Keratinocyte (primary cell): ENCODE results near the gene TGM4. TPM values are rescaled to one million over a fixed set of nuclear protein-coding genes. Genes with fewer than 3 reads are reported as not detected.

ENCODE experiments used
- DNase-seq: peaks from one replicate; pipeline ENCODE4 v3.0.0-alpha.2; 2011; ENCODE audit warnings: low read depth, missing footprints, low spot score
- FAIRE-seq: peaks from 2 replicates; lab custom pipeline; 2011; peaks lifted over from hg19 to GRCh38; lab: Jason Lieb, UNC
- H2AFZ ChIP-seq: 2 replicates; pipeline ENCODE4 v1.6.0; 2012; ENCODE audit warnings: low read length, control low read depth, inconsistent platforms; ENCODE audit not compliant: control insufficient read depth
- H3K27ac ChIP-seq: 2 replicates; pipeline ENCODE4 v1.5.1; 2011; ENCODE audit warnings: low read length; ENCODE audit not compliant: control insufficient read depth, insufficient read depth
- H3K27me3 ChIP-seq: 3 replicates; pipeline ENCODE4 v1.6.0; 2011; ENCODE audit warnings: low read length; ENCODE audit not compliant: control insufficient read depth, insufficient read depth; ENCODE audit errors: extremely low read depth
- H3K36me3 ChIP-seq, 2 experiments: 2 replicates in 1 of 2; 3 replicates in 1 of 2; pipeline ENCODE4 v1.5.1; 2011; ENCODE audit warnings: low read length in 2 of 2, mild to moderate bottlenecking in 1 of 2; ENCODE audit not compliant: control insufficient read depth in 2 of 2, insufficient read depth in 2 of 2; ENCODE audit errors: extremely low read depth in 1 of 2
- H3K4me1 ChIP-seq: 3 replicates; pipeline ENCODE4 v1.5.1; 2011; ENCODE audit warnings: low read length; ENCODE audit not compliant: control insufficient read depth, insufficient read depth; ENCODE audit errors: extremely low read depth
- H3K4me2 ChIP-seq: 3 replicates; pipeline ENCODE4 v1.6.0; 2011; ENCODE audit warnings: low read depth, low read length; ENCODE audit not compliant: control insufficient read depth, insufficient read depth; ENCODE audit errors: extremely low read depth
- H3K4me3 ChIP-seq, 3 experiments: fragments of 200-600 bp in 1 of 3; sonication (generic) in 1 of 3; 2 replicates in 2 of 3; 3 replicates in 1 of 3; pipeline ENCODE4 v1.5.1; 2011 to 2016; ENCODE audit warnings: low read length in 3 of 3, mild to moderate bottlenecking in 3 of 3, control low read depth in 2 of 3, inconsistent platforms in 1 of 3, low read depth in 1 of 3, mixed read lengths in 1 of 3, mixed run types in 1 of 3, moderate library complexity in 1 of 3; ENCODE audit not compliant: control insufficient read depth in 2 of 3, insufficient read depth in 2 of 3; ENCODE audit errors: extremely low read depth in 1 of 3
- H3K79me2 ChIP-seq: 2 replicates; pipeline ENCODE4 v1.6.0; 2012; ENCODE audit warnings: low read length; ENCODE audit not compliant: control insufficient read depth, insufficient read depth
- H3K9ac ChIP-seq: 3 replicates; pipeline ENCODE4 v1.6.0; 2011; ENCODE audit warnings: low read length; ENCODE audit not compliant: control insufficient read depth, insufficient read depth; ENCODE audit errors: extremely low read depth
- H3K9me1 ChIP-seq: 3 replicates; pipeline ENCODE4 v1.6.0; 2011; ENCODE audit warnings: low read length; ENCODE audit not compliant: control insufficient read depth, insufficient read depth; ENCODE audit errors: extremely low read depth
- H3K9me3 ChIP-seq: 2 replicates; pipeline ENCODE4 v1.5.1; 2012; ENCODE audit warnings: low read depth, low read length; ENCODE audit not compliant: control insufficient read depth
- H4K20me1 ChIP-seq: 3 replicates; pipeline ENCODE4 v1.6.0; 2011; ENCODE audit warnings: low read length; ENCODE audit not compliant: control insufficient read depth, insufficient read depth; ENCODE audit errors: extremely low read depth
- EZH2 ChIP-seq: IDR thresholded peaks from one replicate; pipeline ENCODE4 v1.6.1; 2012; ENCODE audit warnings: inconsistent platforms, mild to moderate bottlenecking, low read length, moderate library complexity
- dilution Hi-C: fragments of 300-500 bp; cut with MboI; formaldehyde crosslinking; loops from one replicate; pipeline ENCODE4 v1.7.0; 2020; ENCODE audit warnings: low sequenced_read_pairs; ENCODE audit not compliant: extremely low pct_ligation_motif_present
- polyA plus RNA-seq, 5 experiments: library from polyadenylated mRNA; depleted of rRNA in 3 of 5; stranded (reverse) in 3 of 5; stranded (forward) in 1 of 5; unstranded in 1 of 5; fragments of >200 nt; gene quantifications; 1 replicate in 1 of 5; 2 replicates in 3 of 5; 3 replicates in 1 of 5; pipeline versions ENCODE4 v1.2.1 to v1.2.3, GENCODE V29; 2011 to 2012; ENCODE audit warnings: missing spikeins in 2 of 5, low read depth in 1 of 5, low replicate concordance in 1 of 5
- TF ChIP-seq, protein P1 (sequence below), 3 experiments: IDR thresholded peaks in 1 of 3; conservative IDR thresholded peaks in 1 of 3; optimal IDR thresholded peaks in 1 of 3; 2 replicates in 2 of 3; 3 replicates in 1 of 3; pipeline versions ENCODE3 to v1.5.1; 2011; ENCODE audit warnings: low read length in 3 of 3, mild to moderate bottlenecking in 3 of 3, moderate library complexity in 2 of 3, control low read depth in 1 of 3, inconsistent platforms in 1 of 3; ENCODE audit not compliant: insufficient read depth in 2 of 3; ENCODE audit errors: extremely low read depth in 1 of 3

Gene TGM4
- polyA plus RNA-seq, 1 donor (not counting 4 experiments of a cell fraction or from before 2014, with no cell fraction given), result 1.3 TPM

DNA sequence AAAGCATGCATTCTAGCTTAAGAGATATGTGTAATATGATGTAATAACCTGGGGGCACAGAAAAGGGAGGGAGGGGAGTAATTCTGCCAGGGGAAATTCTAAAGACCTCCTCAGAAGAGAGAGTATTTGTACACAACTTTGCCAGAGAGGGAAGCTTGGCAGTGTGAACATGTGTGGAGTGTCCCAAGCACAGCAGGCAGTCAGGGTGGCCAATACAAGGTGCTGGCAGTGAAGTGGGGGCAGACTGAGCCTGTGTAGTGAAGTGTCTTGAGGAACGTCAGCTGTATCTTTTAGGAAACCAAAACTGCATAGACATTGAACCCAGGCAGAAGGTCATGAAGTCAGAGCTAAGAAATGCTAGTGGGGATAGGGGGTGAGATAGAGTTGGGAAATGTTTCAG, 42.4 kb upstream of the TGM4 start:
- no peak overlapping the region for H3K27ac ChIP-seq
- no peak overlapping the region for H3K4me2 ChIP-seq
- no peak overlapping the region for H3K4me3 ChIP-seq
- no peaks in the 10 kb centered on the region for H3K4me1 ChIP-seq
- FAIRE-seq (no peak), DNase-seq (no peak)
- no peaks in the 10 kb centered on the region for H4K20me1 ChIP-seq
- TF ChIP-seq EZH2, result no peak
- TF ChIP-seq, protein P1, sequence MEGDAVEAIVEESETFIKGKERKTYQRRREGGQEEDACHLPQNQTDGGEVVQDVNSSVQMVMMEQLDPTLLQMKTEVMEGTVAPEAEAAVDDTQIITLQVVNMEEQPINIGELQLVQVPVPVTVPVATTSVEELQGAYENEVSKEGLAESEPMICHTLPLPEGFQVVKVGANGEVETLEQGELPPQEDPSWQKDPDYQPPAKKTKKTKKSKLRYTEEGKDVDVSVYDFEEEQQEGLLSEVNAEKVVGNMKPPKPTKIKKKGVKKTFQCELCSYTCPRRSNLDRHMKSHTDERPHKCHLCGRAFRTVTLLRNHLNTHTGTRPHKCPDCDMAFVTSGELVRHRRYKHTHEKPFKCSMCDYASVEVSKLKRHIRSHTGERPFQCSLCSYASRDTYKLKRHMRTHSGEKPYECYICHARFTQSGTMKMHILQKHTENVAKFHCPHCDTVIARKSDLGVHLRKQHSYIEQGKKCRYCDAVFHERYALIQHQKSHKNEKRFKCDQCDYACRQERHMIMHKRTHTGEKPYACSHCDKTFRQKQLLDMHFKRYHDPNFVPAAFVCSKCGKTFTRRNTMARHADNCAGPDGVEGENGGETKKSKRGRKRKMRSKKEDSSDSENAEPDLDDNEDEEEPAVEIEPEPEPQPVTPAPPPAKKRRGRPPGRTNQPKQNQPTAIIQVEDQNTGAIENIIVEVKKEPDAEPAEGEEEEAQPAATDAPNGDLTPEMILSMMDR (optimal IDR thresholded peaks at IDR 0.05 in 1 of 3, IDR thresholded peaks at IDR 0.05 in 1 of 3, conservative IDR thresholded peaks at IDR 0.05 in 1 of 3; ENCODE audit: extremely low read depth in 1 of 3, insufficient read depth in 2 of 3, low read length in 3 of 3), result no peak
- no peak overlapping the region for H2AFZ ChIP-seq
- no peak overlapping the region for H3K9ac ChIP-seq
- no peaks in the 10 kb centered on the region for H3K9me3 ChIP-seq
- dilution Hi-C loops, result no loop called here
- H3K27me3 ChIP-seq, result no peaks in the 10 kb centered on the region
- no peaks in the 10 kb centered on the region for H3K79me2 ChIP-seq
- H3K36me3 ChIP-seq, result no peaks in the 10 kb centered on the region
- H3K9me1 ChIP-seq, result no peaks in the 10 kb centered on the region

DNA sequence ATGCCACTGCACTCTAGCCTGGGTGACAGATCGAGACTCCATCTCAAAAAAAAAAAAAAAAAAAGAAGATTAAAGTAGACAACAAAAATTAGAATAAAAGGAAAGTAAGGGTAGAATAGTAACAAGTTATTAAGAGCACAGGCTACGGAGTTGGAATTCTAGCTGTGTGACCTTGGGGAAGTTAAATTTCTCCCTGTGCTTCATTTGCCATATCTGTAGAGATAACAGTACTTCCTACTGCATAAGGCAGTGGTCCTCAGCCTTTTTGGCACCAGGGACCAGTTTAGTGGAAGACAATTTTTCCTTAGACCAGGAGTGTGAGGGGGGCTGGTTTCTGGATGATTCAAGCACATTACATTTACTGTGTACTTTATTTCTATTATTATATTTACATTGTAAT, 41.4 kb upstream of the TGM4 start:
- no peak for TF ChIP-seq EZH2
- TF ChIP-seq, protein P1 (optimal IDR thresholded peaks at IDR 0.05 in 1 of 3, IDR thresholded peaks at IDR 0.05 in 1 of 3, conservative IDR thresholded peaks at IDR 0.05 in 1 of 3; ENCODE audit: extremely low read depth in 1 of 3, insufficient read depth in 2 of 3, low read length in 3 of 3), result no peak
- no peak overlapping the region for H3K9ac ChIP-seq
- H4K20me1 ChIP-seq, result no peaks in the 10 kb centered on the region
- no peak overlapping the region for H3K27ac ChIP-seq
- no peaks in the 10 kb centered on the region for H3K27me3 ChIP-seq
- no peaks in the 10 kb centered on the region for H3K9me1 ChIP-seq
- H3K9me3 ChIP-seq, result no peaks in the 10 kb centered on the region
- DNase-seq (no peak), FAIRE-seq (no peak)
- no peaks in the 10 kb centered on the region for H3K36me3 ChIP-seq
- dilution Hi-C loops, result no loop called here
- H2AFZ ChIP-seq, result no peak overlapping the region
- no peaks in the 10 kb centered on the region for H3K4me1 ChIP-seq
- no peaks in the 10 kb centered on the region for H3K79me2 ChIP-seq
- no peak overlapping the region for H3K4me3 ChIP-seq
- no peak overlapping the region for H3K4me2 ChIP-seq
